Neural cell (in vitro differentiated cells): ENCODE measurements around the gene KXD1.

Source experiments
- CTCF ChIP-seq: fragments of 450-650 bp; IDR thresholded peaks from 2 replicates; pipeline ENCODE4 v1.5.1; 2014; ENCODE audit warnings: antibody characterized with exemption, mild to moderate bottlenecking, moderate library complexity; ENCODE audit not compliant: poor library complexity, severe bottlenecking
- EP300 ChIP-seq: fragments of 450-650 bp; conservative IDR thresholded peaks from 2 replicates; pipeline ENCODE4 v1.6.1; 2014; ENCODE audit warnings: antibody characterized with exemption, mild to moderate bottlenecking, moderate library complexity; ENCODE audit not compliant: poor library complexity, severe bottlenecking
- SMC3 ChIP-seq: fragments of 450-650 bp; conservative IDR thresholded peaks from 2 replicates; pipeline ENCODE4 v1.6.1; 2014; ENCODE audit warnings: antibody characterized with exemption, mild to moderate bottlenecking, moderate library complexity; ENCODE audit not compliant: poor library complexity

GRCh38 chr19:18613589-18614234, 56.0 kb downstream of the KXD1 start:
- TF ChIP-seq CTCF (no peak), SMC3 (no peak), EP300 (no peak)
